GM15510 (cell line): ENCODE data around the gene CACNG4.

Experiments used
- POLR2A ChIP-seq: IDR thresholded peaks from 3 replicates; pipeline ENCODE4 v1.6.1; 2011; ENCODE audit warnings: borderline replicate concordance; ENCODE audit not compliant: insufficient read length; ENCODE audit errors: extremely low read depth

CACNG4 gene

GRCh38 chr17:66967837-66968543 lies 3.5 kb downstream of the CACNG4 start:
- TF ChIP-seq POLR2A, result no peak

DNA sequence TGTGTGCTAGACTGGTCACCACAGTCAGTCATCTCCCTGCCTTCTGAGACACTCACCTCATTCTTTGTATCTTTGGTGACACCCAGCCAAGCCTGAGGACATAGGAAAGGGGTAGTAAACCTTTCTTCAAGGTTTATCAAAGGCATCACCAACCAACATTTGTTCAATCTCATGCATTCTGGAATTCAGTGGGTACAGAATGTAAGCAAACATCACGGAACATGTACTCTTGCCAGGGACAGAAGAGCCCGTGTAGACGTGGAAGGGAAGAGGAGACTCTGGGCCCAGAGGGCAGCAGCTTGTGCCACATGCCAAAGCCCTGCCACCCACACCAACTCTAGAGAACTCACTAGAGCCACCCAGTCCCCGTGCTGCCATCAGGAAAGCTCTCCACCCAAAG lies 4.4 kb downstream of the CACNG4 start:
- TF ChIP-seq POLR2A, result no peak

DNA sequence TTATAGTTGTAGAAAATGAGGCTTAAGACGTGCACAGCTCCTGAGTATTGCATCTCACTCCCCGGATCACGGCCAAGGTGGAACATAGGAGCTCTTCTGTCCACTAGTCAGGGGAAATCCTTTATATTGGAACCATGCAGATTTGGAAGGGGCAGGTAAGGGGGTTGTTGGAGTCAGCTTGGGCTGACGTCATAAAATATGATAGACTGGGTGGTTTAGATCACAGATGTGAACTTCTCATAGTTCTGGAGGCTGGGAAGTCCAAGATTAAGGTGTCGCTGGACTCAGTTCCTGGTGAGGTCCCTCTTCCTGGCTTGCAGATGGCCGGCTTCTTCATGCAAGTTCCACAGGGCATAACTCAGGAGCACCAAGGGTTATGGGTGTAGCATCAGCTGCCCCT lies 5.6 kb downstream of the CACNG4 start:
- no peak for TF ChIP-seq POLR2A

DNA sequence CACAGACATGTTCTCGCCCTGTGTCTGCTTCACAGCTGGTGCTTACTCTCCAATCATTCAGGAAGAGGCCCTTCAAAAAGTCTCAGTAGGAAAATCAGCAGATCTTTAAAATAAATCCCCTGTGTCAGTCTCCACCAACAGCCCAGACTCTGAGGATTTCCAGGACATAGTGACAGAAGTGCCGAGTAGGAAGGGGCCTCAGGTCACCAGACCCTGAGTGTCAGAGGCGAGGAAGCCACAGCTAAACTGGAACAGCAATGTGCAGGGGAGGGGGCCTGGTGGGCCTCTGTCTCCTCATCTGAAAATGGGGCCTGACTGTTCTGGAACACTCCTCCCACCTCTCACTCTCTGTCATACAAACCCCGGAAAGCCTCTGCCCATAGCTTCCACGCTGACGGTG lies 6.3 kb downstream of the CACNG4 start:
- TF ChIP-seq POLR2A, result no peak

DNA sequence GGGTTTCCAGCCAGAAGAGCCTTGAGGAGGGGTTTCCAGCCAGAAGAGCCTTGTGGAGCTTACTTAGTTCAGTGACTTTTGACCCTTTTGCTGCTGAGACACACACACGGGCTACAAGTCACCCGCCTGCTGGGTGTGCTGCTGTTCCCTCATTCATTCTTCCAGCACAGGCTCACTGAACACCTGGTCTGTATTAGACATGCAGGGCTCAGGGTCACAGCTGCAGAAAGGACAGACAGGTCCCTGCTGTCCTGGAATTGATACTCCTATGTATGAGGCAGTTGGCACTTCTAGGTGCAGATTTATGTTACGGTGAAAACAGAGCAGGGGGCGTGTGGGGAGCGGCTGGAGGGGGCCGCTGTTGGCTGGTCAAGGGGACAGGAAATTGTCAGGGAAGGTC lies 6.8 kb downstream of the CACNG4 start:
- TF ChIP-seq POLR2A, result no peak

GRCh38 chr17:66971730-66972441 lies 7.4 kb downstream of the CACNG4 start:
- no peak for TF ChIP-seq POLR2A

DNA sequence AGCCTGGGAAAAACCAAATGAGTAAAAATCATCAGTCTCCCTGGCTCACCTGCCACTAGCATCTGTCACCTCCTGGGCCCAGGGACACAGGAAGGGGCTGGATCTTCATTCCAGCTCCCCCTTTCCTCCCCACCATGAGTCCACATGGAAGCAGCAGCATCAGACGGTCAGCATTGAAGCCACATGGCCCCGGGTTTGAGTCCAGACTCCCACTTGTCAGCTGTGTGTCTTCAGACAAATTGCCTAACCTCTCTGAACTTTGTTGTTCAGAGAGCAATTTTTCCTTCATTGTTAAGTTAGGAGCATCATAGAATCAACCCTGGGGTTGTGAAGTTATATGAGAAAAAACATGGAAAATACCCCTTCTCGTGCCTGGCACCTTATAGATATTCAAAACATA lies 10.7 kb downstream of the CACNG4 start:
- no peak for TF ChIP-seq POLR2A

- TF ChIP-seq POLR2A, result no peak
These were observed 11.3 kb downstream of the CACNG4 start for GRCh38 chr17:66975614-66976378.

GRCh38 chr17:66976379-66976663 lies 11.8 kb downstream of the CACNG4 start:
- no peak for TF ChIP-seq POLR2A

GRCh38 chr17:66976781-66977201 lies 12.3 kb downstream of the CACNG4 start:
- no peak for TF ChIP-seq POLR2A

DNA sequence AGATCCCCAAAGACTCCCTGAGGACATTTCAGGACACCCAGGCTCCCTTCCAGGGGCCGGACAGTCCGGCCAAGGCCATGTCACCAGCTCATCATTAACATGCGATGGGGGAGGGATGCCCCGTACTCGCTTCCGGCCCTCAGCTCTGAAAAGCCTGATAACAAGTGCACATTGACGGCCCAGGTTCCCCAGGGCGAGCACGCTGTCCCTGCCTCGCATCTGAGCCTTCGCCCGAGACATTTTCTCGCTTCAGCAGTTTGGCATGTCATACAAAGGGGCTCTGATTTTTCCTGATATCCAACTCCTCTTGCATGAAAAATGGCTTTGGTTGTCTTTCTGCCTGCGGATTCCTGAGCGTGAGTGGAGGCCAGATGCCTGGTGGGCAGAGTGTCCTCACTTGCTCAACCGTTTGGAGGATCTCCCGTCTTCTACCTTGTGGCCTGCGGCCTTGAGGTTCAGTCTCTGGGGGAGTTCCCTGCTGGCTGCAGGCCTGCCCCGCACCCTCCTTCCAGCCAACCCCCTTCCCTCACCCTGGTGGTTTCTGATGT lies 14.1 kb downstream of the CACNG4 start:
- no peak for TF ChIP-seq POLR2A

GRCh38 chr17:66980896-66981295 lies 16.4 kb downstream of the CACNG4 start:
- no peak for TF ChIP-seq POLR2A

DNA sequence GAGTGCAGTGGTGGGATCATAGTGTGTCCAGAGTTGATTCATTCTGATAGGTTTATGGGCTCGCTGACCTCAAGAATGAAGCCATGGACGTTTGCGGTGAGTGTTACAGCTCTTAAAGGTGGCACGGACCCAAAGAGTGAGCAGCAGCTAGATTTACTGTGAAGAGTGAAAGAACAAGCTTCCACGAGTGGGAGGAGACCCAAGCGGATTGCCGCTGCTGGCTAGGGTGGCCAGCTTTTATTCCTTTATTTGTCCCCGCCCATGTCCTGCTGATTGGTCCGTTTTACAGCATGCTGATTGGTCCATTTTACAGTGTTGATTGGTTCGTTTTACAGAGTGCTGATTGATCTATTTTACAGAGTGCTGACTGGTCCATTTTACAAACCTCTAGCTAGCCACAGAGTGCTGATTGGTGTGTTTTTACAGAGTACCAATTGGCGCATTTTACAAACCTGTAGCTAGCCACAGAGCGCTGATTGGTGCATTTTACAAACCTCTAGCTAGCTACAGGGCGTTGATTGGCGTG lies 17.5 kb downstream of the CACNG4 start:
- no peak for TF ChIP-seq POLR2A

- no peak for TF ChIP-seq POLR2A
These were observed 19.0 kb downstream of the CACNG4 start for GRCh38 chr17:66983414-66984021.

GRCh38 chr17:66984730-66985129 lies 20.2 kb downstream of the CACNG4 start:
- TF ChIP-seq POLR2A, result no peak

DNA sequence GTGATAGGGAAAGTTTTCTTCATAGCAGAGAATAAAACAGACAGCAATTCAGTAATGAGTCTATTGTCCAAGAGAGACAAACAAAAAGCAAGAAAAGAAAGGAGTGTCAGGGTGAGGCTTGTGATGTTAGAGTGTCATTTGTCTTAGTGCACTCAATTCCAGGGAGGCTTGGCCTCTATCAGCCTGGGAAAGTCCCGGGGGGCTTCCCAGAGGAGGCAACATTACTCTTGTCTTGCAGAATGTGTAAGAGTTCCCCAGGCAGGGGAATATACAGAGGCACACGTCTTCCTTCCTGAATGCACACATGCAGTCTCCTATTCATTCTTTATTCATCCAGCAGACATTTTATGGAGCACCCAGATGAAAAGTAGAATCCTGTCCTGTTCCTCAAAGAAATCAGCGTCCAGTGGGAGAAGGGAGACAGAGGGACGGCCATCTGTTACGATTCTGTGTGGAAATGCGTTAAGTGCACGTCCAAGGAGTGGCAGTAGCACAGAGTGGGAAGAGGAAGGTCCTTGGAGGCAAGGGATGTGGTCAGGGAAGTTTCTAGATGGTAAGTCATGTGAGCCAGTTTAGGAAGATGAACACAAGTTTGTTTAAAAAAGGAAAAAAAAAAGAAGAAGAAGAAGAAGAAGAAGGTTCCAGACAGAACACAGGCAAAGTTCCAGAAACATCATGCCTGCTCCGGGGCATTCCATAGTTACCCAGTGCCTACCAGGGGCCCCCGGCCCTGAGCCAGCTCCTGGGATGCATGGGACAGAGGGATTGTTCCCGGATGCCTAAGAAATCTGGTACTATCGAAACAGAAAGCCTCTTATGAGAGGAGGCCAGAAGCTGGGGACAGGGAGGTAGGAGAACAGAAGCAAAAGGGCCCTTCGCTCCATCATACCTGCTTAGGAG lies 21.1 kb downstream of the CACNG4 start:
- no peak for TF ChIP-seq POLR2A
